NT2/D1 (cell line): ENCODE results near the gene MMAA.

Source experiments
- SUZ12 ChIP-seq: IDR thresholded peaks from 2 replicates; pipeline ENCODE4 v1.6.1; 2011; ENCODE audit not compliant: insufficient read length, insufficient read depth; ENCODE audit errors: extremely low read depth
- YY1 ChIP-seq: IDR thresholded peaks from 2 replicates; pipeline ENCODE4 v1.6.1; 2011; ENCODE audit not compliant: insufficient read length, insufficient read depth

DNA sequence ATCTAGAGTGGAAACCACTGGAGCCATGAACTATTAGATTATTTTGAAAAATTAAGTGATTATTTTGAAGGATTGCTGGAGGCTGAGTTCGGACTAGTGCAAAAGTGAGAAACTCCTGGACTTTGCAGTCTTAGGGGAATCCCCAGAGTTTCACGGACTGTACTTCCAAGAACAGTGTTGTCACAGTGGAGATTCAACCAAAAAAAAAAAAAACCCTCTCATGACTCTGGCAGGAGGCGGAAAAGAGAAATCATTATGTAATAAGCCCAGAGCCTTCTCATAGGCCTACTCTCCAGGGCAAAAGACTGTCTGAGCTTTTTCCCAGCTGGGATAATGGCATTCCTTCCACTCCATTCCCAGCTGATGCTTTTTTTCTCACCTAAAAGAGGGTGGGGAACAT is 44.0 kb downstream of the MMAA start:
- TF ChIP-seq YY1 (no peak), SUZ12 (no peak)
